Ovary (tissue), 9 donors: ENCODE measurements around the gene SLC30A7. TPM values are rescaled to one million over a fixed set of nuclear protein-coding genes. Genes with fewer than 3 reads are reported as not detected.

Source experiments
- DNase-seq, 5 donors: peaks; one replicate each; pipeline ENCODE4 v3.0.0-alpha.2; 2019 to 2020
- H3K27ac ChIP-seq, 2 donors: fragments of 200-600 bp; one replicate each; pipeline versions ENCODE4 v1.5.1 to v1.8.0; 2019 to 2022
- H3K27me3 ChIP-seq: fragments of 200-600 bp; one replicate; pipeline ENCODE4 v1.8.0; 2022
- H3K36me3 ChIP-seq: fragments of 200-600 bp; sonication (generic); one replicate; pipeline ENCODE4 v1.5.1; 2019
- H3K4me1 ChIP-seq: one replicate; pipeline ENCODE4 v1.8.1; 2013; ENCODE audit warnings: mild to moderate bottlenecking, moderate library complexity; ENCODE audit not compliant: insufficient read depth
- H3K4me3 ChIP-seq: fragments of 200-600 bp; sonication (generic); one replicate; pipeline ENCODE4 v1.5.1; 2017
- H3K9me3 ChIP-seq, 2 donors: fragments of 200-600 bp in 1 of 2; sonication (generic) in 1 of 2; one replicate each; pipeline versions ENCODE4 v1.5.1 to v1.8.1; 2013 to 2019; ENCODE audit warnings: mild to moderate bottlenecking in 1 of 2, moderate library complexity in 1 of 2
- EP300 ChIP-seq: sonication (generic); formaldehyde crosslinking; IDR thresholded peaks from one replicate; pipeline ENCODE4 v1.6.1; 2017; ENCODE audit warnings: antibody characterized with exemption
- POLR2A ChIP-seq: fragments of 450-650 bp; IDR thresholded peaks from one replicate; pipeline ENCODE4 v1.6.1; 2017; ENCODE audit warnings: antibody characterized with exemption, mild to moderate bottlenecking, moderate library complexity
- WGBS, 3 donors: extraction: QIAGEN DNeasy Blood & Tissue Kit in 1 of 3; methylation state at CpG; one replicate each; pipeline versions ENCODE4 v1.1.5 to v1.1.7; 2013 to 2017; 5-methylcytosine and 5-hydroxymethylcytosine counted together
- intact Hi-C, 4 donors: fragments of 100-400 bp; cut with DNase I; formaldehyde crosslinking; loops; one replicate each; pipeline versions ENCODE4 v1.11.0 to v1.15.1; 2022 to 2023
- polyA plus RNA-seq, 2 donors: library from polyadenylated mRNA; stranded (reverse); fragments of 200-250 nt in 1 of 2; fragments of 350-450 nt in 1 of 2; fragmentation: Illumina TruSeq in 1 of 2; extraction: RNeasy Lipid Tissue Mini Kit (QIAGEN cat#74804) in 1 of 2; gene quantifications; one replicate each; pipeline ENCODE4 v1.2.3, GENCODE V29; 2013 to 2014
- total RNA-seq, 7 donors: library from RNA; depleted of rRNA in 2 of 7; stranded (reverse); fragments of >200 nt in 2 of 7; fragmentation: NEBNext Ultra II Directional in 3 of 7; extraction: Animal tissue kit (Norgen Biotek cat#: 25700) in 3 of 7; gene quantifications; one replicate each; pipeline versions ENCODE4 v1.1.0 to v1.2.4, GENCODE V29; 2016 to 2023
- TF ChIP-seq, protein P1 (sequence below), 3 donors: fragments of 450-650 bp in 2 of 3; fragments of 200-600 bp in 1 of 3; IDR thresholded peaks; one replicate each; pipeline versions ENCODE4 v1.5.1 to v1.8.0; 2016 to 2022; ENCODE audit warnings: antibody characterized with exemption in 3 of 3, mild to moderate bottlenecking in 1 of 3
- donor health status: DM: no; HTN: no; CAD: no; lungs with moderate emphysema.
- donor health status: DM: no; HTN: no; CAD: no.
- donor health status: Bipolar disorder and iron deficiency.
- donor health status: DM: yes; HTN: yes; CAD: no.
- donor health status: DM: no; HTN: no; CAD: no.
- donor health status: DM: yes; HTN: yes; CAD: no.

Gene SLC30A7
- total and polyA plus RNA-seq, 9 donors: 4.1 to 25.3 (median 15.4) TPM

DNA sequence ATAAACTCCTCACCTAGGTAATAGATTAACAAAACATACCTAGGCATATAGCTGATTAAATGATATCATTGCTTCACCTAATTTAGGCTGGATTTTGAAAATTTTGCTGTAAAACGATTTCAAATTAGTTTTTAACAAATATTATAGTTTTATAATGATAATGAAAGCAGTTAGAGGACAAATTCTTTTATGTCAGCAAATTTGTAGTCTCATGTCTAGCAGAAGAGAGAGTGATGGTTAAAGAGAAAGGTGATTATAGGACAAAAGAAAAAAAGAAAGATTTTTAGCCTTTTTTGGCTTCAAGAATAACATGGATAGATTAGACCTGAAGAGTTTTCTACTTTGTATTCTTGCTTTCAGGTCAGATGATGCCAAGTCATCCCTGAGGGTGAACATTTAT is 133.3 kb downstream of the SLC30A7 start:
- TF ChIP-seq EP300 (no peak), POLR2A (no peak)
- TF ChIP-seq, protein P1, sequence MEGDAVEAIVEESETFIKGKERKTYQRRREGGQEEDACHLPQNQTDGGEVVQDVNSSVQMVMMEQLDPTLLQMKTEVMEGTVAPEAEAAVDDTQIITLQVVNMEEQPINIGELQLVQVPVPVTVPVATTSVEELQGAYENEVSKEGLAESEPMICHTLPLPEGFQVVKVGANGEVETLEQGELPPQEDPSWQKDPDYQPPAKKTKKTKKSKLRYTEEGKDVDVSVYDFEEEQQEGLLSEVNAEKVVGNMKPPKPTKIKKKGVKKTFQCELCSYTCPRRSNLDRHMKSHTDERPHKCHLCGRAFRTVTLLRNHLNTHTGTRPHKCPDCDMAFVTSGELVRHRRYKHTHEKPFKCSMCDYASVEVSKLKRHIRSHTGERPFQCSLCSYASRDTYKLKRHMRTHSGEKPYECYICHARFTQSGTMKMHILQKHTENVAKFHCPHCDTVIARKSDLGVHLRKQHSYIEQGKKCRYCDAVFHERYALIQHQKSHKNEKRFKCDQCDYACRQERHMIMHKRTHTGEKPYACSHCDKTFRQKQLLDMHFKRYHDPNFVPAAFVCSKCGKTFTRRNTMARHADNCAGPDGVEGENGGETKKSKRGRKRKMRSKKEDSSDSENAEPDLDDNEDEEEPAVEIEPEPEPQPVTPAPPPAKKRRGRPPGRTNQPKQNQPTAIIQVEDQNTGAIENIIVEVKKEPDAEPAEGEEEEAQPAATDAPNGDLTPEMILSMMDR (IDR thresholded peaks at IDR 0.05): no peak
- no peak overlapping the region for H3K27ac ChIP-seq
- WGBS, 3 donors: 60 to 76% (median 63%) methylated on average over 1 of the region's 1 CpG
- DNase-seq: no peak
- no peak overlapping the region for H3K4me3 ChIP-seq
- peaks cover 3% of the 10 kb centered on the region for H3K4me1 ChIP-seq
- no peaks in the 10 kb centered on the region for H3K27me3 ChIP-seq
- intact Hi-C loops: no loop called here
- no peaks in the 10 kb centered on the region for H3K36me3 ChIP-seq
- H3K9me3 ChIP-seq: no peaks in the 10 kb centered on the region

DNA sequence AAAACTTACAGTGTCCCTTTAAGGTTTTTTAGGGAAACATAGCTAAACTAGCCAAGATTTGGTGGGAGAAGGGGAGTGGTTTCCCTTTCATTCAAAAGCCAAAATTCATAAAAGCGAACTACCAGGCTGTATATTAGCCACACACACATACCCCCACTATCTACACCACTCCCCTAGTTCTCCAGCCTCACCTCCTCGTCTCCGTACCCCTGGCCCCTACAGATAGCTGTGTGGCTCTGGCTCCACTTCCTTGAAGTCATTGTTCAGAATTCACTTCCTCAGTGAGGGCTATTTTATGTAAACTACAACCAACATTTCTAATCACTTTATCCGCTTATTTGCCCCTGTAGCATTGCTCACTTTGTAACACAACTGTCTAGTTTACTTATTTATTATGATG is 135.0 kb downstream of the SLC30A7 start:
- WGBS, 3 donors: 88 to 94% (median 93%) methylated on average over 4 of the region's 4 CpGs
- H3K9me3 ChIP-seq: no peaks in the 10 kb centered on the region
- TF ChIP-seq, protein P1 (IDR thresholded peaks at IDR 0.05): no peak
- no peak for TF ChIP-seq POLR2A
- DNase-seq: no peak
- no peaks in the 10 kb centered on the region for H3K27me3 ChIP-seq
- intact Hi-C loops: no loop called here
- no peak overlapping the region for H3K27ac ChIP-seq
- H3K4me3 ChIP-seq: no peak overlapping the region
- no peaks in the 10 kb centered on the region for H3K36me3 ChIP-seq
- H3K4me1 ChIP-seq: peaks cover 3% of the 10 kb centered on the region

Other genes starting within 250 kb of the SLC30A7 start
- 10 to 100 TPM; 19.0 to 52.6 (median 30.0) TPM for gene VCAM1, start 176.3 kb upstream of the SLC30A7 start, total RNA-seq
- 10 to 100 TPM; 47.7 to 91.4 TPM for gene VCAM1, start 176.3 kb upstream of the SLC30A7 start, polyA plus RNA-seq
- 10 to 100 TPM; 13.1 to 21.7 (median 16.0) TPM for gene EXTL2, start 1.2 kb upstream of the SLC30A7 start, total RNA-seq
- 10 to 100 TPM; 13.9 to 28.4 TPM for gene EXTL2, start 1.2 kb upstream of the SLC30A7 start, polyA plus RNA-seq
- gene DPH5, start 129.7 kb downstream of the SLC30A7 start, total RNA-seq: 10 to 100 TPM; 24.0 to 68.8 (median 44.7) TPM
- 10 to 100 TPM; 55.8 to 77.2 TPM for gene DPH5, start 129.7 kb downstream of the SLC30A7 start, polyA plus RNA-seq